ENCODE measurements around the gene RENBP. TPM values are rescaled to one million over a fixed set of nuclear protein-coding genes. Genes with fewer than 3 reads are reported as not detected.

Gene RENBP
- total RNA-seq, 8 experiments from 2014 or later, result 5.3 to 46.7 (median 10.6) TPM

GRCh38 chrX:153974726-153975286, 30.4 kb upstream of the RENBP start:
- Histone ChIP-seq H3K27ac (peak overlapping the region in 1 of 2 donors; percentile 100), H3K4me1 (replicated peaks in 1 of 2) (peaks cover 11 to 13% of the 10 kb centered on the region in 2 donors), H3K4me3 (no peak overlapping the region)
- WGBS, 10 experiments, result 56% methylated on average over 2 of the region's 3 CpGs; no CpG with 5 or more reads in 9 of the 10 experiments
- in situ Hi-C loops (cut with MboI; ENCODE audit: low pct_unique_long_range_greater_than_20kb in 2 of 9, low sequenced_read_pairs in 9 of 9, unreplicated experiment in 9 of 9), result no loop called here
- no peak for ATAC-seq (replicated peaks in 6 of 8)

GRCh38 chrX:153974003-153974725, 29.7 kb upstream of the RENBP start:
- WGBS, 10 experiments, result 22 to 85% (median 70%) methylated on average over 1 to 6 of the region's 14 CpGs; no CpG with 5 or more reads in 6 of the 10 experiments
- ATAC-seq (replicated peaks in 6 of 8), result no peak
- H3K27ac ChIP-seq, result peak overlapping the region; percentile 99 to 100
- in situ Hi-C loops (cut with MboI; ENCODE audit: low pct_unique_long_range_greater_than_20kb in 2 of 9, low sequenced_read_pairs in 9 of 9, unreplicated experiment in 9 of 9), result no loop called here
- peak overlapping the region in 1 of 5 donors; percentile 93 for H3K4me3 ChIP-seq
- H3K4me1 ChIP-seq (replicated peaks in 1 of 2), result peaks cover 11 to 13% of the 10 kb centered on the region in 2 donors

- Histone ChIP-seq H3K4me3 (peak overlapping the region; percentile 84 to 94 (median 92)), H3K4me1 (replicated peaks in 1 of 2) (peaks cover 14 to 15% of the 10 kb centered on the region in 2 donors), H3K27ac (peak overlapping the region; percentile 99 to 100)
- in situ Hi-C loops (cut with MboI; ENCODE audit: low pct_unique_long_range_greater_than_20kb in 2 of 9, low sequenced_read_pairs in 9 of 9, unreplicated experiment in 9 of 9), result no loop called here
- ATAC-seq (replicated peaks in 6 of 8), result no peak
- WGBS, 10 experiments, result 0 to 50% methylated on average over 4 to 9 of the region's 20 CpGs; no CpG with 5 or more reads in 8 of the 10 experiments
These were observed 28.9 kb upstream of the RENBP start for GRCh38 chrX:153973127-153974002.

- in situ Hi-C loops (cut with MboI; ENCODE audit: low pct_unique_long_range_greater_than_20kb in 2 of 9, low sequenced_read_pairs in 9 of 9, unreplicated experiment in 9 of 9), result no loop called here
- peaks cover 20 to 23% of the 10 kb centered on the region in 2 donors for H3K4me1 ChIP-seq (replicated peaks in 1 of 2)
- peak within 1 kb of the TSS; percentile 99 to 100 for H3K27ac ChIP-seq
- 0 to 52% methylated on average over 13 to 19 of the region's 103 CpGs; no CpG with 5 or more reads in 8 of the 10 experiments for WGBS, 10 experiments
- H3K4me3 ChIP-seq, result peak within 1 kb of the TSS; percentile 84 to 94 (median 92)
- ATAC-seq (replicated peaks in 6 of 8), result peak; percentile 48 to 64 (median 58)
These were observed 28.1 kb upstream of the RENBP start, which contains the start of gene TMEM187 for GRCh38 chrX:153972368-153973126. Gene TMEM187, plus strand, starts transcription at chrX:153972754. Its CDS starts 9,309 bp downstream, at chrX:153982063.

GRCh38 chrX:153971450-153972367, 27.3 kb upstream of the RENBP start, which contains the start of gene HCFC1:
Gene HCFC1, minus strand, starts transcription at chrX:153971818. Its CDS starts 978 bp downstream, at chrX:153970840.
- H3K4me3 ChIP-seq, result peak within 1 kb of the TSS; percentile 84 to 94 (median 92)
- H3K27ac ChIP-seq, result peak within 1 kb of the TSS; percentile 99 to 100
- ATAC-seq (replicated peaks in 6 of 8), result peak; percentile 22 to 71 (median 59)
- 32% methylated on average over 12 of the region's 96 CpGs; no CpG with 5 or more reads in 9 of the 10 experiments for WGBS, 10 experiments
- peaks cover 27 to 30% of the 10 kb centered on the region in 2 donors for H3K4me1 ChIP-seq (replicated peaks in 1 of 2)
- in situ Hi-C loops (cut with MboI; ENCODE audit: low pct_unique_long_range_greater_than_20kb in 2 of 9, low sequenced_read_pairs in 9 of 9, unreplicated experiment in 9 of 9), result no loop called here

- peak overlapping the region; percentile 84 to 94 (median 92) for H3K4me3 ChIP-seq
- H3K27ac ChIP-seq, result peak overlapping the region; percentile 99 to 100
- peak; percentile 22 to 50 (median 29) for ATAC-seq (replicated peaks in 6 of 8)
- peaks cover 33 to 36% of the 10 kb centered on the region in 2 donors for H3K4me1 ChIP-seq (replicated peaks in 1 of 2)
- in situ Hi-C loops (cut with MboI; ENCODE audit: low pct_unique_long_range_greater_than_20kb in 2 of 9, low sequenced_read_pairs in 9 of 9, unreplicated experiment in 9 of 9), result no loop called here
- WGBS, 10 experiments, result 0% methylated on average over 8 of the region's 34 CpGs; no CpG with 5 or more reads in 9 of the 10 experiments
These were observed 26.6 kb upstream of the RENBP start for GRCh38 chrX:153971124-153971449.

- peak overlapping the region; percentile 84 to 94 (median 92) for H3K4me3 ChIP-seq
- peak; percentile 1 to 20 (median 8) for ATAC-seq (replicated peaks in 6 of 8)
- peak overlapping the region; percentile 99 to 100 for H3K27ac ChIP-seq
- in situ Hi-C loops (cut with MboI; ENCODE audit: low pct_unique_long_range_greater_than_20kb in 2 of 9, low sequenced_read_pairs in 9 of 9, unreplicated experiment in 9 of 9), result no loop called here
- no CpG with 5 or more reads among the region's 49 CpGs for WGBS, 10 experiments
- peaks cover 36 to 37% of the 10 kb centered on the region in 2 donors for H3K4me1 ChIP-seq (replicated peaks in 1 of 2)
These were observed 26.1 kb upstream of the RENBP start for GRCh38 chrX:153970357-153971123.

- in situ Hi-C loops (cut with MboI; ENCODE audit: low pct_unique_long_range_greater_than_20kb in 2 of 9, low sequenced_read_pairs in 9 of 9, unreplicated experiment in 9 of 9), result no loop called here
- peak overlapping the region; percentile 87 to 92 for H3K27ac ChIP-seq
- 22% methylated on average over 3 of the region's 26 CpGs; no CpG with 5 or more reads in 9 of the 10 experiments for WGBS, 10 experiments
- peaks cover 36 to 37% of the 10 kb centered on the region in 2 donors for H3K4me1 ChIP-seq (replicated peaks in 1 of 2)
- peak in 5 of 8 experiments; percentile 8 to 18 (median 11) for ATAC-seq (replicated peaks in 6 of 8)
- H3K4me3 ChIP-seq, result peak overlapping the region; percentile 84 to 94 (median 92)
These were observed 25.5 kb upstream of the RENBP start for GRCh38 chrX:153969904-153970356.

GRCh38 chrX:153969125-153969903, 24.9 kb upstream of the RENBP start:
- ATAC-seq (replicated peaks in 6 of 8), result no peak
- in situ Hi-C loops (cut with MboI; ENCODE audit: low pct_unique_long_range_greater_than_20kb in 2 of 9, low sequenced_read_pairs in 9 of 9, unreplicated experiment in 9 of 9), result no loop called here
- H3K27ac ChIP-seq, result peak overlapping the region; percentile 87 to 92
- H3K4me1 ChIP-seq (replicated peaks in 1 of 2), result peaks cover 33 to 35% of the 10 kb centered on the region in 2 donors
- 0 to 32% (median 10%) methylated on average over 1 to 12 of the region's 25 CpGs; no CpG with 5 or more reads in 6 of the 10 experiments for WGBS, 10 experiments
- peak overlapping the region; percentile 84 to 94 (median 92) for H3K4me3 ChIP-seq

GRCh38 chrX:153968754-153969124, 24.3 kb upstream of the RENBP start:
- WGBS, 10 experiments, result 16 to 60% methylated on average over 1 to 8 of the region's 12 CpGs; no CpG with 5 or more reads in 8 of the 10 experiments
- in situ Hi-C loops (cut with MboI; ENCODE audit: low pct_unique_long_range_greater_than_20kb in 2 of 9, low sequenced_read_pairs in 9 of 9, unreplicated experiment in 9 of 9), result no loop called here
- no peak for ATAC-seq (replicated peaks in 6 of 8)
- H3K4me1 ChIP-seq (replicated peaks in 1 of 2), result peaks cover 28 to 30% of the 10 kb centered on the region in 2 donors
- H3K4me3 ChIP-seq, result peak overlapping the region; percentile 84 to 94 (median 92)
- peak overlapping the region in 1 of 2 donors; percentile 55 for H3K27ac ChIP-seq

All from motor neuron (in vitro differentiated cells).